GM18867 (cell line): ENCODE data around the gene FAM234B.
"Not testable (repeated sequence)": the region's sequence is repeated elsewhere in the genome, so short reads cannot be mapped to it uniquely, and the experiment has no call there.

Experiments used
- ATAC-seq: cut with Tn5 transposase; IDR thresholded peaks from one replicate; pipeline ENCODE4 v1.9.1; 2021; ENCODE audit warnings: mild to moderate bottlenecking, moderate library complexity; ENCODE audit not compliant: unreplicated experiment

Gene FAM234B

DNA sequence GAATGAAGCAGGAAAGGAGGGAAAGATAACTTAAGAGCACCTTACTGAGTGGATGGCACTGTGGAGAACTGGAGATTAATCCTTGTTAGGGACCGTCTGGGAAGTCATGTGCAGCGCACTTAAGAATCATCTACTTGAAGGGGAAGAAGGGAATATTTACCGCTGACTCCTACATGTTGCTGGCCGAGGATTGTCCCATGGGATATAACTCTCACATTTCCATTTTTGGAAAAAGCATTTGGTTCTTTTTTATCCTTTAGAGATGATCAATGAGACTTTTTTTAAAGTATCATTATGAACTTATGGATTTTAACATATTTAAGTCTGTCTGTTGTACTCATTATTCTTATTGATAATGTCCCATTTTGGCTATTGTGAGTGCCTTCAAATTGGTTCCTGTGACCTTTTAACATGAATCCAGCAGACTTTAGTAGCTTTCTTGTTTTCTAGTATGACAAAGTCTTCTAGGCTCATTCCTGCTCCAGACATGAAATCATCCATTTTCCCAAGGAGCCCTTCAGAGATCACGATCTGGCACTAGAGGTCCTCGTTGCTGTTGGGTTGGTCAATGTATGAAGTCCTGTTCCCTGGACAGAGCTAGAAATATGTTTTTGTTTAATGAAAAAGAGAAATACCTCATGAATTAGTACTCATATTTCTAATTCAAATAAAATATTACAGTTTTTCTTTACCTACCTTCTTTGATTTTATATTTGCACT, 20.2 kb upstream of the FAM234B start:
- ATAC-seq, result no peak

- no peak for ATAC-seq
Observed at GRCh38 chr12:13024531-13024916, 19.7 kb upstream of the FAM234B start.

- ATAC-seq, result no peak
Observed at GRCh38 chr12:13026286-13026685, 17.9 kb upstream of the FAM234B start.

GRCh38 chr12:13027032-13027431, 17.1 kb upstream of the FAM234B start:
- ATAC-seq, result no peak

GRCh38 chr12:13027508-13027907, 16.7 kb upstream of the FAM234B start:
- no peak for ATAC-seq

DNA sequence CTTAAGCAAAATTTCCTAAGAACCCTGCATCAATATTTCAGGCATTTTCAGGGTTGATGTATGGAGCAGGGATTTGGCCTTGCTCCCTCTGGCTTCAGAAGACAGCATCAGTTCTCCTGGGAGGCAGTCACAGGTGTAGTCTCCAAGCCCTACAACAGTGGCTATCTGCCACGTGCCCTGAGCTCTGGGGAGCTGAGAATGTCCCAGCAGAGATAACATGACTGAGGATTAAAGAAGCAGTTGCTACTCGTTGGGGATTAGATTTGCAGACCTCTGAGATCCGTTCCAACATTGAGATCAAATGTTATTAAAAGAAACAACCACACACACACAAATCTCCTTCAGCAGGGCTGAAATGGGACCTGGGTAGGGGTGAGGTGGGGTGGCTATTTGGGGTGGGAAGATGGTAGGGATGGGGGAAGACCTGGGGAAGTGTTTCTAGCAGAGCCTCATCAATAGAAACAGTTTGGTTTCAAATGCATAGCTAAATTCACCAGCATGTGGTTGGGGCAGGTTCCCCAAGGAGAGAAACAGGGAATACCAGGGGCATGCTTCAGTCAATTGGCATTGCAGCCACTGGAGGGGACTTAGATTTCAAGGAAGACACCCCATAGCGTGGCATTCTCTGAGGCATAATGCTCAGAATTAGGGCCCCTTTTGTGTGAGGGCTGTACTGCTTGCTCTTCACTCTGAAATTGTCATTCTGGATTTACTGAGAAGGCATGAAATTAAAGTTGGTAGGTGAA, 15.2 kb upstream of the FAM234B start:
- no peak for ATAC-seq

GRCh38 chr12:13030541-13031291, 13.5 kb upstream of the FAM234B start:
- ATAC-seq, result no peak

- no peak for ATAC-seq
Observed at GRCh38 chr12:13032164-13032563, 12.0 kb upstream of the FAM234B start.

DNA sequence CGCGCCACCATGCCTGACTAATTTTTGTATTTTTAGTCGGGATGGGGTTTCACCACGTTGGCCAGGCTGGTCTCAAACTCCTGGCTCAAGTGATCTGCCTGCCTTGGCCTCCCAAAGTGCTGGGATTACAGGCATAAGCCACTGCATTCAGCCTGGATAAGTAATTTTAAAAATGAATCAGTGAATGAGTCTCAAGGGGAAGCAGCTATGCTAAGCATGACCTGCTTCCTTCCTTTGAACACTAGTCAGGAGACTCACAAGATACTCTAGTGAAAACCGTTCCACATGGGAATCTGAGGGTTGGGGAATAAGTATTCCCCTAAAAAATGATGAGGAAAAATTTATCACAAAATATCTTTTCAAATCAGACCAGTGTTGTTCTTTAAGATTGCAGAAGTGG, 10.7 kb upstream of the FAM234B start:
- ATAC-seq, result no peak

GRCh38 chr12:13035335-13035734, 8.8 kb upstream of the FAM234B start:
- ATAC-seq, result not testable (repeated sequence)

GRCh38 chr12:13036881-13037280, 7.3 kb upstream of the FAM234B start:
- no peak for ATAC-seq

DNA sequence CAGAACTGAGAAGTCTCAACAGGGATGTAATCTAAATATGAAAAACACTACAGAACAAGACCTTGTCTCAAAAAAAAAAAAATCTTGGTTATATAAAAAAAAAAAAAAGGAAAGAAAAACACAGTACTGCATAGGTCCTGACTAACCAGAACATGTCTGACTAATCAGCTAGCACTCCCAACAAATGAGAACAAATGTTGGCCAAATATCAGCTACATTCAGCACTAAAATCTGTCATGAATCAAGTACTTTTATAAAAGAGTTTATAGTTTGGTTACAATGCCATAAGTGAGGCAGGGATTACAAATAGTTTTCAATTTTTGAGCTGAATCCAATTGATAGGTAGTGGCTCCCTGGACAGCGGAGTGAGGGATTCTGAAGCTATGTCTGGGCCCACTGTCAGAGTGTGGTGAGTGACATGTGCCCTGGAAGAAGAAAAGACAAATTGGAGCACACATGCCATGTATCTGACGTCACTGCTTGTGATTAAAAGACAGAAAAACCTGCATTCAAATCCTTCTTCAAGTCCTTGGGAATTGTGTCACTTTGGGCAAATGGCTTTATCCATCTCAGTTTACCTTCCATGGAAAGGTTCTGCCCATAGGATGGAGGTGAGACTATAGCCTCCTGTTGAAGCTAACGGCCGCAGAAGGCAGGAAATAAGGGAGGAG, 5.6 kb upstream of the FAM234B start:
- no peak for ATAC-seq

DNA sequence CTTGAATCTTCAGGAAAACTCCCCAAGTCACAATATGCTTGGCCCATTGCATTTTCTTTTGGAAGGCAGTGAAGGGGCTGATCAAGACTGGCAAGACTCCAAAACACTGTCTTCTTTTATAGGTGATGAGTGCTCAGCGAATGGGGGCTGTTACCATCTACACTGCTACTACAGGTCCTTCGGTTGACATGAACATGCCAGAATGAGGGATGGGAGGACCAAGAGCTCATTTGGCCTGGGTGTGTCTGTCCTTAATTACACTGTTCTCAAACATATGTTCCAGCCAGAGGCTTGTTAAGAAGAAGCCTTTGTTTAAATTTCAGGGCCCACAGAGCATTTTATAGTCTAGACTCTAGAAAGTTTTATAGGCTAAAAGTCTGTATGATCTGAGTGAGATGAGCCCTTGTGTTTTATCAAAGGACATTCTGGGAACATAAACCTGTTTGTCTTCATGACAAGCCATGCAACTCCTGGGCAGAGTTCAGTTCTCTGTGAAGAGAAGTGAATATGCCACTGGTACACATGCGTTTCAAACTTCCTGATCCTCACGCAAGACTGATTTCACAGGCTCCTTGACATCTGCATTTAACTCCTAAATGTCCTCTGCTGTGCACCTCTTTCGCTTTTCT, 4.7 kb upstream of the FAM234B start:
- ATAC-seq, result no peak

- no peak for ATAC-seq
Observed at GRCh38 chr12:13041224-13041623, 3.0 kb upstream of the FAM234B start.

GRCh38 chr12:13042666-13043230, 1.4 kb upstream of the FAM234B start:
- no peak for ATAC-seq

GRCh38 chr12:13044906-13045299, 722 bp downstream of the FAM234B start:
- ATAC-seq, result no peak

GRCh38 chr12:13045816-13046215, 1.6 kb downstream of the FAM234B start:
- no peak for ATAC-seq

DNA sequence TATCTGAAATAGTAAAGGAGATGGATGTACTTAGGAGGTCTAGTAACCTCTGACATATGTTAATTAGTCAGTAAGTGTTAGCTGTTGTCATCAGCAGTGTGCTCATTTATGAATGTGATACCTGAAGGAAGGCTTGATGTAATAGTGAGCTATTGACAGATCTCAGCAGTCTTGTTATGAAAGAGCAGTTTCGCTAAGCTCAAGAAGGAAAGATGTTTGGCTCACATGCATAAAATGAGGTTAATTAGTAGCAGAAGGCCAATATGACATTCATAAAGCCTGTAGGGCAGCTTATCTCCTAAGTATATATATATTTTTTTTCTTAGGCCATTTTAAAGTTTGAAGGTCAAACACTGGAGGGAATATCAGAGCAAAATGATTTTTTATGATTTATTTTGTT, 2.8 kb downstream of the FAM234B start:
- ATAC-seq, result no peak

GRCh38 chr12:13049816-13050215, 5.6 kb downstream of the FAM234B start:
- no peak for ATAC-seq

DNA sequence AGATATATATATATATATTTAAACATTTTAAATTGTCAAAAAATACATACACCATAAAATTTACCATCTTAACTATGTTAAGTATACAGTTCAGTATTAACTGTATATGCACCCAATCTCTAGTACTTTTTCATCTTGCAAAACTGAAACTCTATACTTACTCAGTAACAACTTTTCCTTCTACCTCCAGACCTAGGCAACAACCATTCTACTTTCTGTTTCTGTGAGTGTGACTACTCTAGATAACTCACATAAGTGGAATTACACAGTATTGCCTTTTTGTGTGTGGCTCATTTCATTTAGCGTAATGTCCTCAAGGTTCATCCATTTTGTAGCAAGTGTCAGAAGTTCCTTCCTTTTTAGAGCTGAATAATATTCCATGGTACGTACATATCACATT, 8.2 kb downstream of the FAM234B start:
- ATAC-seq, result no peak
